ENCODE data around the gene FBF1. TPM values are rescaled to one million over a fixed set of nuclear protein-coding genes. Genes with fewer than 3 reads are reported as not detected.
A peak's percentile ranks its signal among the peaks of the same experiment; 100 is the strongest.

The FBF1 gene
- total and polyA plus RNA-seq, 9 of the 15 experiments (the other 6 are each of a cell fraction or from before 2014, with no cell fraction given): 0.46 to 14.9 (median 7.5) TPM

DNA sequence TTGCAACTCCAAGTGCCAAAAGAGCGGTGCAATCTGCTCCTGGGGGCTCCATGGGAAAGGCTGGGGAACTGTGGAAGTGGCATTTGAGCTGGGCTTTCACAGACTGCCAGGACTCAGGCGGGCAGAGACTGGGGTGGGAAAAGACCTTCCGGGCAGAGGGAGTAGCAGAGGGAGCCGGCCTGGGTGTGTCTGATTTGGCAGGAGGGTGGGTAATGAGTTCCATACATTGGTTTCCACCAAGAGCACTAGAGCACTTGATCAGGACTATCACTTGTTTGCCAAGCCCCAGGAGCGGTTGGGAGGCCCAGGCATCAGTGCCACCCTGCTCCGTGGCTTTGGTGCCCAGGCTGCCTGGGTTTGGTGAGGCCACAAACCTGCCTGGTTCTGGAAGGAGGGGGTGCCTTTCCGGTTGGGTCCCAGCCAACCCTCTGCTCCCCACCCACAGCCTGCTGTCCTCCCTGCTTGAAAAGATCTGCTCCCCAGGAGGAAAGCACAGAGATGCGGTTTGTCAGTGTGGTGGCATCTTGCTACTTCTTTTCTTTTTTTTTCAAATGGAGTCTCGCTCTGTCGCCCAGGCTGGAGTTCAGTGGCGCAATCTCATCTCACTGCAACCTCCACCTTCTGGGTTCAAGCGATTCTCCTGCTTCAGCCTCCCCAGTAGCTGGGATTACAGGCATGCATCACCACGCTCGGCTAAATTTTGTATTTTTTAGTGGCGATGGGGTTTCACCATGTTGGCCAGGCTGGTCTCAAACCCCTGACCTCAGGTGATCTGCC, 59.0 kb downstream of the FBF1 start:
- Histone ChIP-seq H3K79me2 (ENCODE audit: control insufficient read depth, insufficient read depth, low read length) (no peaks in the 10 kb centered on the region), H3K9ac (ENCODE audit: insufficient read depth in 1 of 2, low read depth in 2 of 2, low read length in 2 of 2) (peak overlapping the region in 1 of 2 experiments; percentile 83; a peak in 2 of 4 replicates), H3K36me3 (ENCODE audit: control insufficient read depth, insufficient read depth, low read length) (no peaks in the 10 kb centered on the region), H2AFZ (ENCODE audit: low read depth, low read length) (no peak overlapping the region), H3K9me1 (ENCODE audit: control insufficient read depth, insufficient read depth, low read length) (no peaks in the 10 kb centered on the region), H4K20me1 (replicated peaks; ENCODE audit: control insufficient read depth, insufficient read depth, low read length) (no peaks in the 10 kb centered on the region), H3K27ac (ENCODE audit: extremely low read depth, low read depth, low read length) (no peak overlapping the region), H3K9me3 (replicated peaks; ENCODE audit: control insufficient read depth, insufficient read depth, low read depth, low read length) (no peaks in the 10 kb centered on the region), H3K4me1 (replicated peaks in 1 of 2; ENCODE audit: control insufficient read depth in 2 of 2, insufficient read depth in 2 of 2, low read length in 2 of 2) (peaks cover 6 to 38% of the 10 kb centered on the region in 2 experiments; a peak in 4 of 5 replicates), H3K4me3 (no peak overlapping the region), H3K4me2 (ENCODE audit: insufficient read depth, low read length) (no peak overlapping the region), H3K27me3 (ENCODE audit: control insufficient read depth in 2 of 2, insufficient read depth in 2 of 2, low read length in 2 of 2) (no peaks in the 10 kb centered on the region)
- BruUV-seq (replicated peaks): no TSS peak
- WGBS (ENCODE audit: insufficient coverage, low coverage, missing lambda C conversion rate): 46% methylated on average over 14 of the region's 15 CpGs
- DNase-seq (ENCODE audit: extremely low read depth in 1 of 4, low spot score in 3 of 4): no peak
- CTCF ChIA-PET (ENCODE audit: low intra/inter-chr PET ratio): no interaction called here
- no peak for TF ChIP-seq HDAC3 (IDR thresholded peaks at IDR 0.05; ENCODE audit: borderline replicate concordance, partially characterized antibody)
- TF ChIP-seq, protein P1, sequence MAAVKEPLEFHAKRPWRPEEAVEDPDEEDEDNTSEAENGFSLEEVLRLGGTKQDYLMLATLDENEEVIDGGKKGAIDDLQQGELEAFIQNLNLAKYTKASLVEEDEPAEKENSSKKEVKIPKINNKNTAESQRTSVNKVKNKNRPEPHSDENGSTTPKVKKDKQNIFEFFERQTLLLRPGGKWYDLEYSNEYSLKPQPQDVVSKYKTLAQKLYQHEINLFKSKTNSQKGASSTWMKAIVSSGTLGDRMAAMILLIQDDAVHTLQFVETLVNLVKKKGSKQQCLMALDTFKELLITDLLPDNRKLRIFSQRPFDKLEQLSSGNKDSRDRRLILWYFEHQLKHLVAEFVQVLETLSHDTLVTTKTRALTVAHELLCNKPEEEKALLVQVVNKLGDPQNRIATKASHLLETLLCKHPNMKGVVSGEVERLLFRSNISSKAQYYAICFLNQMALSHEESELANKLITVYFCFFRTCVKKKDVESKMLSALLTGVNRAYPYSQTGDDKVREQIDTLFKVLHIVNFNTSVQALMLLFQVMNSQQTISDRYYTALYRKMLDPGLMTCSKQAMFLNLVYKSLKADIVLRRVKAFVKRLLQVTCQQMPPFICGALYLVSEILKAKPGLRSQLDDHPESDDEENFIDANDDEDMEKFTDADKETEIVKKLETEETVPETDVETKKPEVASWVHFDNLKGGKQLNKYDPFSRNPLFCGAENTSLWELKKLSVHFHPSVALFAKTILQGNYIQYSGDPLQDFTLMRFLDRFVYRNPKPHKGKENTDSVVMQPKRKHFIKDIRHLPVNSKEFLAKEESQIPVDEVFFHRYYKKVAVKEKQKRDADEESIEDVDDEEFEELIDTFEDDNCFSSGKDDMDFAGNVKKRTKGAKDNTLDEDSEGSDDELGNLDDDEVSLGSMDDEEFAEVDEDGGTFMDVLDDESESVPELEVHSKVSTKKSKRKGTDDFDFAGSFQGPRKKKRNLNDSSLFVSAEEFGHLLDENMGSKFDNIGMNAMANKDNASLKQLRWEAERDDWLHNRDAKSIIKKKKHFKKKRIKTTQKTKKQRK (IDR thresholded peaks at IDR 0.05; ENCODE audit: borderline replicate concordance, low read depth, low read length): no peak
- TF ChIP-seq ZNF668 (CRISPR knock-in tag; IDR thresholded peaks at IDR 0.05): no peak
- TF ChIP-seq, protein P2, sequence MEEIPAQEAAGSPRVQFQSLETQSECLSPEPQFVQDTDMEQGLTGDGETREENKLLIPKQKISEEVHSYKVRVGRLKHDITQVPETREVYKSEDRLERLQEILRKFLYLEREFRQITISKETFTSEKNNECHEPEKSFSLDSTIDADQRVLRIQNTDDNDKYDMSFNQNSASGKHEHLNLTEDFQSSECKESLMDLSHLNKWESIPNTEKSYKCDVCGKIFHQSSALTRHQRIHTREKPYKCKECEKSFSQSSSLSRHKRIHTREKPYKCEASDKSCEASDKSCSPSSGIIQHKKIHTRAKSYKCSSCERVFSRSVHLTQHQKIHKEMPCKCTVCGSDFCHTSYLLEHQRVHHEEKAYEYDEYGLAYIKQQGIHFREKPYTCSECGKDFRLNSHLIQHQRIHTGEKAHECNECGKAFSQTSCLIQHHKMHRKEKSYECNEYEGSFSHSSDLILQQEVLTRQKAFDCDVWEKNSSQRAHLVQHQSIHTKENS (CRISPR knock-in tag; IDR thresholded peaks at IDR 0.05): no peak
- TF ChIP-seq SMAD4 (CRISPR knock-in tag; conservative IDR thresholded peaks at IDR 0.05): no peak
- TF ChIP-seq MEF2A (IDR thresholded peaks at IDR 0.05; ENCODE audit: control insufficient read depth, low read depth, low read length): no peak
- TF ChIP-seq SP2 (IDR thresholded peaks at IDR 0.05; ENCODE audit: extremely low read depth, low read depth, low read length, poor library complexity, severe bottlenecking): no peak
- no peak for TF ChIP-seq EZH2 (IDR thresholded peaks at IDR 0.05; ENCODE audit: borderline replicate concordance, low read depth, low read length)
- TF ChIP-seq TAF15 (IDR thresholded peaks at IDR 0.05; ENCODE audit: low read depth, low read length): no peak
- TF ChIP-seq, protein P3, sequence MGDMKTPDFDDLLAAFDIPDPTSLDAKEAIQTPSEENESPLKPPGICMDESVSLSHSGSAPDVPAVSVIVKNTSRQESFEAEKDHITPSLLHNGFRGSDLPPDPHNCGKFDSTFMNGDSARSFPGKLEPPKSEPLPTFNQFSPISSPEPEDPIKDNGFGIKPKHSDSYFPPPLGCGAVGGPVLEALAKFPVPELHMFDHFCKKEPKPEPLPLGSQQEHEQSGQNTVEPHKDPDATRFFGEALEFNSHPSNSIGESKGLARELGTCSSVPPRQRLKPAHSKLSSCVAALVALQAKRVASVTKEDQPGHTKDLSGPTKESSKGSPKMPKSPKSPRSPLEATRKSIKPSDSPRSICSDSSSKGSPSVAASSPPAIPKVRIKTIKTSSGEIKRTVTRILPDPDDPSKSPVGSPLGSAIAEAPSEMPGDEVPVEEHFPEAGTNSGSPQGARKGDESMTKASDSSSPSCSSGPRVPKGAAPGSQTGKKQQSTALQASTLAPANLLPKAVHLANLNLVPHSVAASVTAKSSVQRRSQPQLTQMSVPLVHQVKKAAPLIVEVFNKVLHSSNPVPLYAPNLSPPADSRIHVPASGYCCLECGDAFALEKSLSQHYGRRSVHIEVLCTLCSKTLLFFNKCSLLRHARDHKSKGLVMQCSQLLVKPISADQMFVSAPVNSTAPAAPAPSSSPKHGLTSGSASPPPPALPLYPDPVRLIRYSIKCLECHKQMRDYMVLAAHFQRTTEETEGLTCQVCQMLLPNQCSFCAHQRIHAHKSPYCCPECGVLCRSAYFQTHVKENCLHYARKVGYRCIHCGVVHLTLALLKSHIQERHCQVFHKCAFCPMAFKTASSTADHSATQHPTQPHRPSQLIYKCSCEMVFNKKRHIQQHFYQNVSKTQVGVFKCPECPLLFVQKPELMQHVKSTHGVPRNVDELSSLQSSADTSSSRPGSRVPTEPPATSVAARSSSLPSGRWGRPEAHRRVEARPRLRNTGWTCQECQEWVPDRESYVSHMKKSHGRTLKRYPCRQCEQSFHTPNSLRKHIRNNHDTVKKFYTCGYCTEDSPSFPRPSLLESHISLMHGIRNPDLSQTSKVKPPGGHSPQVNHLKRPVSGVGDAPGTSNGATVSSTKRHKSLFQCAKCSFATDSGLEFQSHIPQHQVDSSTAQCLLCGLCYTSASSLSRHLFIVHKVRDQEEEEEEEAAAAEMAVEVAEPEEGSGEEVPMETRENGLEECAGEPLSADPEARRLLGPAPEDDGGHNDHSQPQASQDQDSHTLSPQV (IDR thresholded peaks at IDR 0.05): no peak
- no peak for TF ChIP-seq ZNF551 (CRISPR knock-in tag; IDR thresholded peaks at IDR 0.05)
- intact Hi-C loops (cut with micrococcal nuclease) (no loop called here), in situ Hi-C loops (cut with MboI) (no loop called here)
- POLR2A ChIA-PET: interaction anchor here (0.6 to 15.8 kb wide), 3 partner anchors 11 to 97 kb away, joined by 3 to 169 read pairs (median 3); partner anchors contain the start of genes TRIM65 and UNK
- FAIRE-seq: no peak
- ATAC-seq: no peak
